Adrenal gland (tissue), 5 donors: ENCODE measurements around the gene PPP1R37.

ENCODE experiments used
- POLR2A ChIP-seq, 2 donors: fragments of 450-650 bp; IDR thresholded peaks; one replicate each; pipeline ENCODE4 v1.6.1; 2017; ENCODE audit warnings: antibody characterized with exemption in 2 of 2, mild to moderate bottlenecking in 2 of 2, moderate library complexity in 1 of 2
- TF ChIP-seq, protein P1 (sequence below), 6 experiments: fragments of 450-650 bp in 4 of 6; fragments of 200-600 bp in 2 of 6; sonication (generic) in 1 of 6; IDR thresholded peaks; 1 replicate in 5 of 6; 2 replicates in 1 of 6; pipeline versions ENCODE4 v1.5.1 to v1.8.0; 2016 to 2021; ENCODE audit warnings: antibody characterized with exemption in 6 of 6, mild to moderate bottlenecking in 2 of 6, moderate library complexity in 1 of 6
- donor health status: DM: no; HTN: no; CAD: no.

- no peak for TF ChIP-seq POLR2A (IDR thresholded peaks at IDR 0.05)
- TF ChIP-seq, protein P1, sequence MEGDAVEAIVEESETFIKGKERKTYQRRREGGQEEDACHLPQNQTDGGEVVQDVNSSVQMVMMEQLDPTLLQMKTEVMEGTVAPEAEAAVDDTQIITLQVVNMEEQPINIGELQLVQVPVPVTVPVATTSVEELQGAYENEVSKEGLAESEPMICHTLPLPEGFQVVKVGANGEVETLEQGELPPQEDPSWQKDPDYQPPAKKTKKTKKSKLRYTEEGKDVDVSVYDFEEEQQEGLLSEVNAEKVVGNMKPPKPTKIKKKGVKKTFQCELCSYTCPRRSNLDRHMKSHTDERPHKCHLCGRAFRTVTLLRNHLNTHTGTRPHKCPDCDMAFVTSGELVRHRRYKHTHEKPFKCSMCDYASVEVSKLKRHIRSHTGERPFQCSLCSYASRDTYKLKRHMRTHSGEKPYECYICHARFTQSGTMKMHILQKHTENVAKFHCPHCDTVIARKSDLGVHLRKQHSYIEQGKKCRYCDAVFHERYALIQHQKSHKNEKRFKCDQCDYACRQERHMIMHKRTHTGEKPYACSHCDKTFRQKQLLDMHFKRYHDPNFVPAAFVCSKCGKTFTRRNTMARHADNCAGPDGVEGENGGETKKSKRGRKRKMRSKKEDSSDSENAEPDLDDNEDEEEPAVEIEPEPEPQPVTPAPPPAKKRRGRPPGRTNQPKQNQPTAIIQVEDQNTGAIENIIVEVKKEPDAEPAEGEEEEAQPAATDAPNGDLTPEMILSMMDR (IDR thresholded peaks at IDR 0.05): no peak
These were observed 35.2 kb downstream of the PPP1R37 start for GRCh38 chr19:45128146-45128545.
